Endothelial cell (in vitro differentiated cells): ENCODE measurements around the gene FOSL1. TPM values are rescaled to one million over a fixed set of nuclear protein-coding genes. Genes with fewer than 3 reads are reported as not detected.

Experiments
- DNase-seq: peaks from one replicate; pipeline ENCODE4 v3.0.0; 2021; ENCODE audit warnings: low spot score
- H3K27ac Mint-ChIP-seq: one replicate; pipeline ENCODE4 v1.8.0; 2021; ENCODE audit warnings: mixed read lengths, inconsistent platforms; ENCODE audit not compliant: unreplicated experiment
- H3K27me3 Mint-ChIP-seq: one replicate; pipeline ENCODE4 v1.8.0; 2021; ENCODE audit warnings: mild to moderate bottlenecking, moderate library complexity, mixed read lengths, inconsistent platforms; ENCODE audit not compliant: unreplicated experiment
- H3K36me3 Mint-ChIP-seq: one replicate; pipeline ENCODE4 v1.8.0; 2021; ENCODE audit warnings: mild to moderate bottlenecking, low read depth, mixed read lengths, inconsistent platforms; ENCODE audit not compliant: unreplicated experiment
- H3K4me1 Mint-ChIP-seq: one replicate; pipeline ENCODE4 v1.8.0; 2021; ENCODE audit warnings: mild to moderate bottlenecking, mixed read lengths, inconsistent platforms; ENCODE audit not compliant: unreplicated experiment
- H3K4me3 Mint-ChIP-seq: one replicate; pipeline ENCODE4 v1.8.0; 2021; ENCODE audit warnings: mild to moderate bottlenecking, mixed read lengths, inconsistent platforms; ENCODE audit not compliant: unreplicated experiment
- H3K9me3 Mint-ChIP-seq: one replicate; pipeline ENCODE4 v1.8.0; 2021; ENCODE audit warnings: mixed read lengths, inconsistent platforms; ENCODE audit not compliant: unreplicated experiment
- CTCF ChIP-seq: fragments of 200-600 bp; sonication (generic); IDR thresholded peaks from one replicate; pipeline ENCODE4 v1.5.0; 2021; ENCODE audit warnings: antibody characterized with exemption; ENCODE audit not compliant: unreplicated experiment
- total RNA-seq: library from RNA; stranded (reverse); fragmentation: NEBNext Ultra II Directional; extraction: Animal tissue kit (Norgen Biotek cat#: 25700); gene quantifications from one replicate; pipeline ENCODE4 v1.2.1, GENCODE V29; 2021; ENCODE audit not compliant: unreplicated experiment

Gene FOSL1
- total RNA-seq, 1 donor from 2014 or later: 1.3 TPM

- TF ChIP-seq CTCF: no peak
- no peak overlapping the region for H3K27ac Mint-ChIP-seq
- H3K9me3 Mint-ChIP-seq: no peaks in the 10 kb centered on the region
- H3K27me3 Mint-ChIP-seq: peaks cover 3% of the 10 kb centered on the region
- H3K4me1 Mint-ChIP-seq: peaks cover 4% of the 10 kb centered on the region
- no peaks in the 10 kb centered on the region for H3K36me3 Mint-ChIP-seq
- H3K4me3 Mint-ChIP-seq: no peak overlapping the region
- DNase-seq: no peak
Observed at GRCh38 chr11:65927904-65928397, 27.8 kb upstream of the FOSL1 start.

- Mint-ChIP-seq H3K36me3 (peaks cover 8% of the 10 kb centered on the region), H3K4me3 (no peak overlapping the region), H3K27me3 (peaks cover 1% of the 10 kb centered on the region), H3K27ac (no peak overlapping the region), H3K9me3 (no peaks in the 10 kb centered on the region), H3K4me1 (peaks cover 4% of the 10 kb centered on the region)
- TF ChIP-seq CTCF: no peak
- no peak for DNase-seq
Observed at GRCh38 chr11:65925397-65925796, 25.2 kb upstream of the FOSL1 start.

- Mint-ChIP-seq H3K4me3 (peak overlapping the region; percentile 79), H3K27me3 (peaks cover 4% of the 10 kb centered on the region), H3K27ac (no peak overlapping the region), H3K4me1 (no peaks in the 10 kb centered on the region), H3K9me3 (no peaks in the 10 kb centered on the region), H3K36me3 (peaks cover 8% of the 10 kb centered on the region)
- DNase-seq: no peak
- no peak for TF ChIP-seq CTCF
Observed at GRCh38 chr11:65922565-65922964, 22.4 kb upstream of the FOSL1 start.

GRCh38 chr11:65921876-65922275 lies 21.7 kb upstream of the FOSL1 start:
- no peak for DNase-seq
- Mint-ChIP-seq H3K4me1 (peaks cover under 1% of the 10 kb centered on the region), H3K4me3 (peak overlapping the region; percentile 79), H3K36me3 (peaks cover 8% of the 10 kb centered on the region), H3K27ac (no peak overlapping the region), H3K9me3 (no peaks in the 10 kb centered on the region), H3K27me3 (peaks cover 8% of the 10 kb centered on the region)
- no peak for TF ChIP-seq CTCF

- no peak for TF ChIP-seq CTCF
- H3K4me1 Mint-ChIP-seq: peaks cover 6% of the 10 kb centered on the region
Observed at GRCh38 chr11:65921033-65921555, 20.9 kb upstream of the FOSL1 start.

More at GRCh38 chr11:65921033-65921555, 20.9 kb upstream of the FOSL1 start:
- Mint-ChIP-seq H3K9me3 (no peaks in the 10 kb centered on the region), H3K4me3 (peak overlapping the region; percentile 90), H3K27ac (no peak overlapping the region), H3K36me3 (peaks cover 8% of the 10 kb centered on the region), H3K27me3 (peaks cover 7% of the 10 kb centered on the region)
- DNase-seq: no peak
